ENCODE data around the gene TRA2B. TPM values are rescaled to one million over a fixed set of nuclear protein-coding genes. Genes with fewer than 3 reads are reported as not detected.

Gene TRA2B
- total RNA-seq, 1 donor from 2014 or later: 79.8 TPM

- no peak for DNase-seq (ENCODE audit: low spot score)
These were observed 70.2 kb downstream of the TRA2B start for GRCh38 chr3:185867650-185868049.

- DNase-seq (ENCODE audit: low spot score): no peak
These were observed 70.8 kb downstream of the TRA2B start for GRCh38 chr3:185866995-185867394.

DNA sequence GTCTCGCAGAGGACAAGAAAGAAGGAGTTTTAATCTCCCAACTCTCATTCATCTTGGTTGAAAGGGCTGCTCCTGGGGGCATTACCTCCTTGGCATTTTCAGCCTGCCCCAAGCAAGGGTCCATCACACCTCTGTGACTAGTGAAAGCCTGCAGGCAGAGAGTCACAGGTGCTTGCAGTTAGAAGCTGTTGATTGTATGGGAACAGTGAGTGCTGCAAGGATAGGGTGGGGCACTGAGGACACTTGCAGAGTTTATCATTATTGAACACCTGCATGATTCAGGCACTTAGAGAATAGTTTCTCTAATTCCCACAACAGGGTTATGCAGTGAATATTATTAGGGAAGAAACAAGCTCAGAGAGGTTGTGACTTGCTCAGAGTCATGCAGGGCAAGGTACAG, 71.3 kb downstream of the TRA2B start:
- no peak for DNase-seq (ENCODE audit: low spot score)

Other genes with a start within 250 kb of the TRA2B start
- 26.7 TPM for gene IGF2BP2, start 113.0 kb downstream of the TRA2B start, total RNA-seq
- gene ETV5, start 171.1 kb upstream of the TRA2B start, total RNA-seq: 23.4 TPM

Data from mucosa of gallbladder (tissue), 1 donor.